Pancreas (tissue), 10 donors: ENCODE measurements around the gene SHTN1. TPM values are rescaled to one million over a fixed set of nuclear protein-coding genes. Genes with fewer than 3 reads are reported as not detected.

Experiments
- ATAC-seq, 4 donors: fragments of 200-7000 bp; cut with Tn5 transposase; one replicate each; pipeline versions ENCODE4 v1.8.0 to v1.9.1; 2020; ENCODE audit warnings: mild to moderate bottlenecking in 4 of 4, moderate library complexity in 4 of 4
- DNase-seq, 6 donors: peaks; one replicate each; pipeline ENCODE4 v3.0.0-alpha.2; 2020
- FAIRE-seq: peaks from 2 replicates; lab custom pipeline; 2012; peaks lifted over from hg19 to GRCh38; lab: Jason Lieb, UNC
- H3K27ac ChIP-seq, 4 donors: fragments of 200-600 bp; sonication (generic); 1 replicate in 3 of 4; 2 replicates in 1 of 4; pipeline versions ENCODE4 v1.5.0 to v1.8.0; 2020
- H3K27me3 ChIP-seq, 4 donors: fragments of 200-600 bp; one replicate each; pipeline ENCODE4 v1.8.0; 2021
- H3K36me3 ChIP-seq, 3 donors: fragments of 200-600 bp; sonication (generic) in 1 of 3; one replicate each; pipeline versions ENCODE4 v1.5.0 to v1.8.0; 2020 to 2021
- H3K4me1 ChIP-seq, 3 donors: fragments of 200-600 bp; one replicate each; pipeline ENCODE4 v1.8.0; 2021
- H3K4me3 ChIP-seq, 4 donors: fragments of 200-600 bp; sonication (generic) in 2 of 4; one replicate each; pipeline versions ENCODE4 v1.5.0 to v1.8.0; 2020 to 2021
- H3K9me3 ChIP-seq, 4 donors: fragments of 200-600 bp; one replicate each; pipeline ENCODE4 v1.8.0; 2021
- CTCF ChIP-seq, 4 donors: fragments of 200-600 bp; sonication (generic) in 3 of 4; IDR thresholded peaks; one replicate each; pipeline versions ENCODE4 v1.5.0 to v1.8.0; 2021; ENCODE audit warnings: antibody characterized with exemption in 4 of 4
- WGBS, 2 donors: extraction: QIAGEN DNeasy Blood & Tissue Kit; methylation state at CpG; one replicate each; pipeline ENCODE4 v1.1.7; 2013; 5-methylcytosine and 5-hydroxymethylcytosine counted together
- intact Hi-C, 3 donors: fragments of 100-400 bp; cut with DNase I; formaldehyde crosslinking; loops; one replicate each; pipeline versions ENCODE4 v1.11.1 to v1.14.2; 2022
- polyA plus RNA-seq, 2 donors: library from polyadenylated mRNA; stranded (reverse); fragments of 200-250 nt; gene quantifications; one replicate each; pipeline ENCODE4 v1.2.3, GENCODE V29; 2013
- total RNA-seq, 6 donors: library from RNA; stranded (reverse); fragmentation: NEBNext Ultra II Directional in 4 of 6; extraction: Animal tissue kit (Norgen Biotek cat#: 25700) in 4 of 6; gene quantifications; one replicate each; pipeline versions ENCODE4 v1.2.1 to v1.2.4, GENCODE V29; 2021 to 2023
- donor health status: healthy with polysubstance abuse.
- donor health status: DM: no; HTN: no; CAD: no; lungs with moderate emphysema.
- donor health status: DM: no; HTN: no; CAD: no.
- donor health status: control.
- donor health status: control.
- donor health status: Bipolar disorder and iron deficiency.
- donor health status: DM: yes; HTN: yes; CAD: no.
- donor health status: DM: no; HTN: no; CAD: no.
- donor health status: DM: no; HTN: no; CAD: no.
- donor health status: DM: yes; HTN: yes; CAD: no.

The SHTN1 gene
- total and polyA plus RNA-seq, 8 donors, result 12.7 to 31.6 (median 20.2) TPM

GRCh38 chr10:116831790-116832189, 173.2 kb downstream of the SHTN1 start:
- no peak for DNase-seq
- intact Hi-C loops, result no loop called here
- peaks cover 0 to 7% (median 3%) of the 10 kb centered on the region in 3 donors for H3K36me3 ChIP-seq
- no peaks in the 10 kb centered on the region for H3K27me3 ChIP-seq
- TF ChIP-seq CTCF (IDR thresholded peaks at IDR 0.05), result no peak
- no peak overlapping the region for H3K4me3 ChIP-seq
- FAIRE-seq, result no peak
- 85 to 91% methylated on average over 10 of the region's 10 CpGs for WGBS, 2 donors
- ATAC-seq, result no peak
- H3K27ac ChIP-seq, result no peak overlapping the region
- no peaks in the 10 kb centered on the region for H3K9me3 ChIP-seq
- no peaks in the 10 kb centered on the region for H3K4me1 ChIP-seq

Other genes starting within 250 kb of the SHTN1 start
- gene ENO4, start 155.7 kb downstream of the SHTN1 start, total RNA-seq, result under 1 TPM; 0.20 to 0.71 (median 0.23) TPM
- under 1 TPM; 0.15 to 0.33 TPM for gene ENO4, start 155.7 kb downstream of the SHTN1 start, polyA plus RNA-seq
- not detected for gene VAX1, start 133.1 kb upstream of the SHTN1 start, total RNA-seq
- not detected for gene VAX1, start 133.1 kb upstream of the SHTN1 start, polyA plus RNA-seq
- not detected for gene KCNK18, start 192.3 kb upstream of the SHTN1 start, total RNA-seq
- not detected for gene KCNK18, start 192.3 kb upstream of the SHTN1 start, polyA plus RNA-seq
- gene SLC18A2, start 235.9 kb upstream of the SHTN1 start, total RNA-seq, result 1 to 10 TPM in 3 of 6 donors, under 1 TPM in 3; 0.39 to 2.4 (median 1.1) TPM
- 10 to 100 TPM in 1 of 2 donors, 1 to 10 TPM in 1; 5.9 to 25.5 TPM for gene SLC18A2, start 235.9 kb upstream of the SHTN1 start, polyA plus RNA-seq